Parathyroid adenoma (tissue), 2 donors: ENCODE measurements around the gene PRF1.

Experiments used
- H2AFZ ChIP-seq: fragments of 300-600 bp; sonication (generic); one replicate; pipeline ENCODE4 v1.7.0; 2017; ENCODE audit warnings: antibody characterized with exemption, mild to moderate bottlenecking
- H3K27ac ChIP-seq: fragments of 300-600 bp; sonication (generic); one replicate; pipeline ENCODE4 v1.7.0; 2017
- H3K27me3 ChIP-seq: fragments of 300-600 bp; sonication (generic); one replicate; pipeline ENCODE4 v1.7.0; 2017; ENCODE audit warnings: low read length; ENCODE audit not compliant: control insufficient read depth, insufficient read depth
- H3K36me3 ChIP-seq: fragments of 300-600 bp; sonication (generic); one replicate; pipeline ENCODE4 v1.7.0; 2017; ENCODE audit warnings: low read length; ENCODE audit not compliant: control insufficient read depth, insufficient read depth
- H3K4me1 ChIP-seq: fragments of 300-600 bp; sonication (generic); one replicate; pipeline ENCODE4 v1.7.0; 2017; ENCODE audit warnings: control low read depth
- H3K4me2 ChIP-seq: fragments of 300-600 bp; sonication (generic); one replicate; pipeline ENCODE4 v1.7.0; 2017; ENCODE audit warnings: low read length
- H3K4me3 ChIP-seq: fragments of 300-600 bp; sonication (generic); one replicate; pipeline ENCODE4 v1.7.0; 2017; ENCODE audit warnings: low read depth, low read length
- H3K79me2 ChIP-seq: fragments of 300-600 bp; sonication (generic); one replicate; pipeline ENCODE4 v1.7.0; 2017; ENCODE audit warnings: control low read depth
- H3K9ac ChIP-seq: fragments of 300-600 bp; sonication (generic); one replicate; pipeline ENCODE4 v1.7.0; 2017; ENCODE audit warnings: mild to moderate bottlenecking
- H3K9me3 ChIP-seq: fragments of 300-600 bp; sonication (generic); one replicate; pipeline ENCODE4 v1.7.0; 2017; ENCODE audit warnings: low read length; ENCODE audit not compliant: control insufficient read depth
- CTCF ChIP-seq: fragments of 300-600 bp; sonication (generic); IDR thresholded peaks from one replicate; pipeline ENCODE4 v1.7.0; 2017; ENCODE audit warnings: antibody characterized with exemption, mild to moderate bottlenecking
- donor health status: primary hyperparathyroidism.

PRF1 gene

DNA sequence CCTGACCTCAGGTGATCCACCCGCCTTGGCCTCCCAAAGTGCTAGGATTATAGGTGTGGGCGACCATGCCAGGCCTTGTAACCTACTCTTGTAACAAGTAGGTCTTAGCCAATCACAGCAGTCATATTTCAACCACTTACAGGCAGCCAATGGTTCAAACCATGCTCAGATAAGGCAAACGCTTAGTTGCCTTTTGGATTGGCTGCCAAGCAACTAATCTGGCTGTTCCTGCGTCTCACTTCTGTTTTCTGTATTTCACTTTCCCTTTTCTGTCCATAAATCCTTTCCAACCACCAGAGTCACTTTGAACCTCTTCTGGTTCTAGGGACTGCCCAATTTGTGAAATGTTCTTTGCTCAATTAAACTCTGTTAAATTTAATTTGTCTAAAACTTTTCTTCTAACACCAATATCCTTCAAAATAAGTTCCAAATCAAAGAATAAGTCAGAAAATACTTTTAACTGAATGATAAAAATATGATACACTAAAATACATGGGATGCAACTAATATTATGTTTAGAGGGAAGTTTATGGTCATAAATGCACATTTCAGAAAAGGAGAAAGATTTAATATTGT lies 19.1 kb upstream of the PRF1 start:
- no peaks in the 10 kb centered on the region for H3K9me3 ChIP-seq
- no peak overlapping the region for H3K27ac ChIP-seq
- H3K4me3 ChIP-seq = no peak overlapping the region
- H2AFZ ChIP-seq = no peak overlapping the region
- H3K27me3 ChIP-seq = no peaks in the 10 kb centered on the region
- H3K4me2 ChIP-seq = no peak overlapping the region
- H3K79me2 ChIP-seq = no peaks in the 10 kb centered on the region
- no peaks in the 10 kb centered on the region for H3K36me3 ChIP-seq
- H3K4me1 ChIP-seq = no peaks in the 10 kb centered on the region
- no peak for TF ChIP-seq CTCF
- H3K9ac ChIP-seq = no peak overlapping the region

DNA sequence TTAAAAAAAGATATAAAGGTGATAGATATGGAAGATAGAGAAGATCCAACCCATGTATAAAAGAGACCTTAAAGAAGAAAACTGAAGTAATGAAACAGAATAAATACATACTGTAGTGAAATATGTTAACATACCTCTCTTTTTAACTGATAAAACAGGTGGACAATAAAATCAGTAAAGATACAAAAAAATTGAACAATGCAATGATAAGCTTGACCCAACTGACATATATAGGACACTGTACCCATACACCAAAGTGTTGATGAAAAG lies 17.4 kb upstream of the PRF1 start:
- Histone ChIP-seq H3K9ac (no peak overlapping the region), H3K36me3 (no peaks in the 10 kb centered on the region), H3K9me3 (no peaks in the 10 kb centered on the region), H3K4me3 (no peak overlapping the region), H3K27ac (no peak overlapping the region), H3K4me2 (no peak overlapping the region), H2AFZ (no peak overlapping the region), H3K79me2 (no peaks in the 10 kb centered on the region), H3K4me1 (no peaks in the 10 kb centered on the region), H3K27me3 (no peaks in the 10 kb centered on the region)
- TF ChIP-seq CTCF = no peak

DNA sequence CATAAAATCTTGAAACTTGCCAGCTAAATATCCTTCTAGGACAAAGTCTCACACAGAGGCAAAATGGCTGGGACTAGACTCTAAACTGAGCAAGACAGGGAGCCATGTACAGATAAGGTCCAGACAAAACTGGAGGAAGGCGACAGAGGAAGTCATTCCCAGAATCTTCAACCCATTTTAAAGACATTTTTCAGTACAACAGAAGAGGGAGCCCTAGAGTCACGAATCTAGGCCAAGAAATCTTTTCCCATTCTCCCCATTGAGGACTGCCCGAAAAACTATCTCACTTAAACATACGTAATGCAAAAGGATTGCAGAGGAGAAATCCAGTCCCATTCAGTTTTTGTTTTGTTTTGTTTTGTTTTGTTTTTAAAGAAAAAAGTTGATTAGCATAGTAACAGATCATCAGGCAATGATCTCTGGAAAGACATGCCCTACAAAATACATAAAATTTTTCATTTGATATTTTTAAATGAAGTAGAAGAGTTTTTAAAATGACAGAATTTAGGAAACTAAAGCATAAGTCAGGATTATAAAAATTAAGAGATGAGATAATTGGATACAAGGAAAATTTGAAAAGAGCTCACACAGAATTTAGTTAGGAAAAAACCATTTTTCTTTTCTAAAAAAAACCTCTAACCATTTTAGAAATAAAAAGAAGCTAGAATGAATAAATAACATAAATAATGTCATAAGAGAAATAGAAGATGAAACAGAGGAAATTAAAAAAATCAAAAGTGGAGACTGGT lies 16.9 kb upstream of the PRF1 start:
- Histone ChIP-seq H3K9ac (no peak overlapping the region), H3K27ac (no peak overlapping the region), H3K79me2 (no peaks in the 10 kb centered on the region), H3K27me3 (no peaks in the 10 kb centered on the region), H3K4me1 (no peaks in the 10 kb centered on the region), H3K4me3 (no peak overlapping the region), H3K36me3 (no peaks in the 10 kb centered on the region), H3K4me2 (no peak overlapping the region), H3K9me3 (no peaks in the 10 kb centered on the region), H2AFZ (no peak overlapping the region)
- no peak for TF ChIP-seq CTCF

DNA sequence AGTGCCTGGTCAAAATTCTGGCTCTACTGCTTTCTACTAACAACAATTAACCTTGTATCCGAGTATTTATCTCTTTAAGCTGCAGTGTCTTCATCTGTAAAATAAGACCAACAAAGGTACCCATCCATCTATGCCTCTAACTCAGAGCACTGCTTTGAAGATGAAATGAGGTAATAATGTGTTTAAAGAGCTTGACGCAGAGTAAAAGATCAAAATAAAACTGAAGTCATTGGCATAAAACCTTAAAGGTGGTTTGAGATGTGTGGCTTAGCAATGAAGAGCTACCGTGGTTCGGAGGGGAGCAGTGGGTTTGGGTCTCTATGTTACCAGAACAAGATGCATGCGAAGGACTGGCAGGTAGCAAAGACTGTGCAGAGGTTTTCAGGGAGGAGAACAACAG lies 16.1 kb upstream of the PRF1 start:
- no peaks in the 10 kb centered on the region for H3K79me2 ChIP-seq
- H3K4me3 ChIP-seq = no peak overlapping the region
- H3K9ac ChIP-seq = no peak overlapping the region
- no peak for TF ChIP-seq CTCF
- H3K27me3 ChIP-seq = no peaks in the 10 kb centered on the region
- H2AFZ ChIP-seq = no peak overlapping the region
- H3K4me1 ChIP-seq = no peaks in the 10 kb centered on the region
- no peaks in the 10 kb centered on the region for H3K9me3 ChIP-seq
- no peaks in the 10 kb centered on the region for H3K36me3 ChIP-seq
- H3K27ac ChIP-seq = no peak overlapping the region
- no peak overlapping the region for H3K4me2 ChIP-seq
